CD14-positive monocyte (primary cell): ENCODE data around the gene ZNF500. TPM values are rescaled to one million over a fixed set of nuclear protein-coding genes. Genes with fewer than 3 reads are reported as not detected.

Experiments used
- DNase-seq, 3 donors: peaks; one replicate each; pipeline ENCODE4 v3.0.0-alpha.2; 2011 to 2022
- H2AFZ ChIP-seq: 2 replicates; pipeline ENCODE4 v1.6.0; 2012; ENCODE audit warnings: mild to moderate bottlenecking, low read depth, low read length, inconsistent platforms; ENCODE audit not compliant: insufficient read depth, poor library complexity, severe bottlenecking
- H3K27ac ChIP-seq, 2 donors: 1 replicate in 1 of 2; 2 replicates in 1 of 2; pipeline ENCODE4 v1.5.1; 2012 to 2013; ENCODE audit warnings: low read length in 2 of 2, control low read depth in 1 of 2, inconsistent platforms in 1 of 2, low read depth in 1 of 2, mild to moderate bottlenecking in 1 of 2
- H3K27me3 ChIP-seq, 2 donors: one replicate each; pipeline versions ENCODE4 v1.6.0 to v1.6.1; 2011 to 2013; ENCODE audit warnings: low read length in 2 of 2; ENCODE audit not compliant: control insufficient read depth in 2 of 2, insufficient read depth in 2 of 2
- H3K36me3 ChIP-seq, 2 donors: replicated peaks in 1 of 2; 1 replicate in 1 of 2; 2 replicates in 1 of 2; pipeline versions ENCODE4 v1.5.1 to v1.6.1; 2012 to 2013; ENCODE audit warnings: low read length in 2 of 2, control low read depth in 1 of 2, inconsistent platforms in 1 of 2, mild to moderate bottlenecking in 1 of 2; ENCODE audit not compliant: insufficient read depth in 2 of 2, control insufficient read depth in 1 of 2
- H3K4me1 ChIP-seq, 2 donors: 1 replicate in 1 of 2; 2 replicates in 1 of 2; pipeline versions ENCODE4 v1.5.1 to v1.6.1; 2012 to 2013; ENCODE audit warnings: low read length in 2 of 2, control low read depth in 1 of 2, inconsistent platforms in 1 of 2, mild to moderate bottlenecking in 1 of 2, moderate library complexity in 1 of 2; ENCODE audit not compliant: insufficient read depth in 2 of 2, control insufficient read depth in 1 of 2
- H3K4me2 ChIP-seq: replicated peaks from 2 replicates; pipeline ENCODE3; 2012; ENCODE audit warnings: low read length, moderate library complexity, mild to moderate bottlenecking; ENCODE audit not compliant: poor library complexity, severe bottlenecking; ENCODE audit errors: extremely low read depth
- H3K4me3 ChIP-seq, 3 experiments: fragments of 200-600 bp in 1 of 3; sonication (generic) in 1 of 3; replicated peaks in 1 of 3; 1 replicate in 2 of 3; 2 replicates in 1 of 3; pipeline ENCODE4 v1.5.1; 2011 to 2013; ENCODE audit warnings: low read length in 3 of 3, mild to moderate bottlenecking in 3 of 3, control low read depth in 2 of 3, low read depth in 2 of 3, inconsistent platforms in 1 of 3, moderate library complexity in 1 of 3
- H3K79me2 ChIP-seq: 2 replicates; pipeline ENCODE4 v1.6.0; 2012; ENCODE audit warnings: mild to moderate bottlenecking, control low read depth, inconsistent platforms, low read length, moderate library complexity; ENCODE audit not compliant: insufficient read depth
- H3K9ac ChIP-seq: 2 replicates; pipeline ENCODE4 v1.6.0; 2017; ENCODE audit warnings: low read length, mild to moderate bottlenecking; ENCODE audit not compliant: insufficient read depth, poor library complexity, severe bottlenecking
- H3K9me3 ChIP-seq, 2 donors: replicated peaks in 1 of 2; 1 replicate in 1 of 2; 2 replicates in 1 of 2; pipeline versions ENCODE4 v1.5.1 to v1.6.1; 2012 to 2013; ENCODE audit warnings: low read length in 2 of 2, control low read depth in 1 of 2; ENCODE audit not compliant: control insufficient read depth in 1 of 2, insufficient read depth in 1 of 2
- H4K20me1 ChIP-seq: 2 replicates; pipeline ENCODE4 v1.6.0; 2012; ENCODE audit warnings: mild to moderate bottlenecking, low read length, control low read depth, moderate library complexity; ENCODE audit not compliant: insufficient read depth
- H3K27ac Mint-ChIP-seq, 7 donors: one replicate each; pipeline ENCODE4 v1.8.0; 2020; ENCODE audit warnings: mild to moderate bottlenecking in 7 of 7, mixed read lengths in 7 of 7, moderate library complexity in 6 of 7, inconsistent platforms in 2 of 7
- H3K27me3 Mint-ChIP-seq, 3 donors: one replicate each; pipeline ENCODE4 v1.8.0; 2021 to 2022; ENCODE audit warnings: low read depth in 3 of 3, mild to moderate bottlenecking in 3 of 3, mixed read lengths in 3 of 3, moderate library complexity in 3 of 3, inconsistent platforms in 1 of 3
- H3K36me3 Mint-ChIP-seq, 2 donors: one replicate each; pipeline ENCODE4 v1.8.0; 2020; ENCODE audit warnings: mixed read lengths in 2 of 2, inconsistent platforms in 1 of 2, mild to moderate bottlenecking in 1 of 2
- H3K4me1 Mint-ChIP-seq: one replicate; pipeline ENCODE4 v1.8.0; 2020; ENCODE audit warnings: mild to moderate bottlenecking, mixed read lengths
- H3K4me3 Mint-ChIP-seq, 2 donors: one replicate each; pipeline ENCODE4 v1.8.0; 2020; ENCODE audit warnings: mild to moderate bottlenecking in 2 of 2, mixed read lengths in 2 of 2, moderate library complexity in 1 of 2
- H3K9me3 Mint-ChIP-seq, 7 donors: one replicate each; pipeline ENCODE4 v1.8.0; 2020 to 2022; ENCODE audit warnings: mixed read lengths in 7 of 7, mild to moderate bottlenecking in 6 of 7, moderate library complexity in 6 of 7, inconsistent platforms in 2 of 7
- CTCF ChIP-seq: fragments of 200-600 bp; IDR thresholded peaks from one replicate; pipeline ENCODE4 v1.8.0; 2022; ENCODE audit warnings: antibody characterized with exemption, mild to moderate bottlenecking
- WGBS: methylation state at CpG from one replicate; pipeline ENCODE4 v1.1.5; 2013; ENCODE audit warnings: missing lambda C conversion rate; ENCODE audit not compliant: insufficient coverage; 5-methylcytosine and 5-hydroxymethylcytosine counted together
- intact Hi-C, 2 donors: fragments of 100-400 bp; cut with micrococcal nuclease; formaldehyde crosslinking; loops; one replicate each; pipeline versions ENCODE4 v1.15.0 to v1.15.1; 2023
- polyA plus RNA-seq, 3 donors: library from polyadenylated mRNA; depleted of rRNA in 1 of 3; unstranded in 2 of 3; stranded (reverse) in 1 of 3; fragments of 300-500 nt in 2 of 3; fragments of >200 nt in 1 of 3; fragmentation: Illumina TruSeq in 2 of 3; gene quantifications; 1 replicate in 2 of 3; 2 replicates in 1 of 3; pipeline ENCODE4 v1.2.3, GENCODE V29; 2012 to 2021

The ZNF500 gene
- polyA plus RNA-seq, 3 donors: 2.4 to 5.6 (median 5.2) TPM

- H3K79me2 ChIP-seq: no peaks in the 10 kb centered on the region
- no peak overlapping the region for H3K4me2 ChIP-seq
- H3K9me3 Mint-ChIP-seq: no peaks in the 10 kb centered on the region
- no peaks in the 10 kb centered on the region for H3K4me1 ChIP-seq
- H4K20me1 ChIP-seq: no peaks in the 10 kb centered on the region
- TF ChIP-seq CTCF: no peak
- DNase-seq: no peak
- no peaks in the 10 kb centered on the region for H3K9me3 ChIP-seq
- H3K27ac ChIP-seq: no peak overlapping the region
- peaks cover 41 to 58% of the 10 kb centered on the region in 2 donors for H3K36me3 ChIP-seq
- H3K27me3 ChIP-seq: no peaks in the 10 kb centered on the region
- 80% methylated on average over 1 of the region's 4 CpGs for WGBS
- no peak overlapping the region for H2AFZ ChIP-seq
- H3K36me3 Mint-ChIP-seq: peaks cover 43 to 79% of the 10 kb centered on the region in 2 donors
- no peaks in the 10 kb centered on the region for H3K4me1 Mint-ChIP-seq
- H3K27ac Mint-ChIP-seq: peak overlapping the region in 1 of 7 donors; percentile 15
- intact Hi-C loops: no loop called here
- H3K4me3 Mint-ChIP-seq: no peak overlapping the region
- H3K4me3 ChIP-seq: no peak overlapping the region
- no peak overlapping the region for H3K9ac ChIP-seq
- H3K27me3 Mint-ChIP-seq: no peaks in the 10 kb centered on the region
Measured at GRCh38 chr16:4709481-4709880, 57.5 kb downstream of the ZNF500 start.

- 93% methylated on average over 4 of the region's 7 CpGs for WGBS
- no peaks in the 10 kb centered on the region for H4K20me1 ChIP-seq
- no peak overlapping the region for H3K27ac Mint-ChIP-seq
Measured at GRCh38 chr16:4706871-4707270, 60.1 kb downstream of the ZNF500 start.

More at GRCh38 chr16:4706871-4707270, 60.1 kb downstream of the ZNF500 start:
- Mint-ChIP-seq H3K27me3 (peaks cover 0 to 2% (median 0%) of the 10 kb centered on the region in 3 donors), H3K36me3 (peaks cover 35 to 80% of the 10 kb centered on the region in 2 donors), H3K9me3 (no peaks in the 10 kb centered on the region), H3K4me3 (no peak overlapping the region), H3K4me1 (no peaks in the 10 kb centered on the region)
- intact Hi-C loops: no loop called here
- no peaks in the 10 kb centered on the region for H3K27me3 ChIP-seq
- no peak overlapping the region for H3K4me2 ChIP-seq
- H3K9me3 ChIP-seq: no peaks in the 10 kb centered on the region
- no peak overlapping the region for H2AFZ ChIP-seq
- H3K36me3 ChIP-seq: peaks cover 38 to 59% of the 10 kb centered on the region in 2 donors
- no peak for TF ChIP-seq CTCF
- DNase-seq: no peak
- H3K4me3 ChIP-seq: no peak overlapping the region
- no peaks in the 10 kb centered on the region for H3K79me2 ChIP-seq
- no peak overlapping the region for H3K27ac ChIP-seq
- no peak overlapping the region for H3K9ac ChIP-seq
- H3K4me1 ChIP-seq: no peaks in the 10 kb centered on the region
